Colonic mucosa (tissue), 4 donors: ENCODE measurements around the gene CTSL. TPM values are rescaled to one million over a fixed set of nuclear protein-coding genes. Genes with fewer than 3 reads are reported as not detected.
"Not testable (repeated sequence)": the region's sequence is repeated elsewhere in the genome, so short reads cannot be mapped to it uniquely, and the experiment has no call there.

ENCODE experiments used
- DNase-seq: peaks from one replicate; pipeline ENCODE4 v3.0.0-alpha.2; 2020
- H3K27ac ChIP-seq: fragments of 200-600 bp; one replicate; pipeline ENCODE4 v1.8.0; 2021
- H3K27me3 ChIP-seq: fragments of 200-600 bp; one replicate; pipeline ENCODE4 v1.8.0; 2021
- H3K36me3 ChIP-seq: fragments of 200-600 bp; one replicate; pipeline ENCODE4 v1.8.0; 2021
- H3K4me1 ChIP-seq: fragments of 200-600 bp; one replicate; pipeline ENCODE4 v1.8.0; 2021; ENCODE audit warnings: mild to moderate bottlenecking
- H3K4me3 ChIP-seq: fragments of 200-600 bp; one replicate; pipeline ENCODE4 v1.8.0; 2021
- H3K9ac ChIP-seq, 2 donors: one replicate each; pipeline ENCODE4 v1.7.0; 2013; ENCODE audit warnings: control low read depth in 2 of 2, low read depth in 2 of 2, low read length in 2 of 2
- H3K9me3 ChIP-seq: fragments of 200-600 bp; one replicate; pipeline ENCODE4 v1.8.0; 2021
- intact Hi-C: fragments of 100-400 bp; cut with DNase I; formaldehyde crosslinking; loops from one replicate; pipeline ENCODE4 v1.14.1; 2022
- total RNA-seq, 2 donors: library from RNA; stranded (reverse); fragmentation: NEBNext Ultra II Directional in 1 of 2; extraction: Animal tissue kit (Norgen Biotek cat#: 25700) in 1 of 2; gene quantifications; one replicate each; pipeline ENCODE4 v1.2.1, GENCODE V29; 2021
- TF ChIP-seq, protein P1 (sequence below): fragments of 200-600 bp; IDR thresholded peaks from one replicate; pipeline ENCODE4 v1.8.0; 2022; ENCODE audit warnings: antibody characterized with exemption, mild to moderate bottlenecking
- donor health status: healthy.
- donor health status: DM: no; HTN: no; CAD: no.
- donor health status: DM: no; HTN: no; CAD: no.

The CTSL gene
- total RNA-seq, 2 donors from 2014 or later: 32.1 to 69.9 TPM

DNA sequence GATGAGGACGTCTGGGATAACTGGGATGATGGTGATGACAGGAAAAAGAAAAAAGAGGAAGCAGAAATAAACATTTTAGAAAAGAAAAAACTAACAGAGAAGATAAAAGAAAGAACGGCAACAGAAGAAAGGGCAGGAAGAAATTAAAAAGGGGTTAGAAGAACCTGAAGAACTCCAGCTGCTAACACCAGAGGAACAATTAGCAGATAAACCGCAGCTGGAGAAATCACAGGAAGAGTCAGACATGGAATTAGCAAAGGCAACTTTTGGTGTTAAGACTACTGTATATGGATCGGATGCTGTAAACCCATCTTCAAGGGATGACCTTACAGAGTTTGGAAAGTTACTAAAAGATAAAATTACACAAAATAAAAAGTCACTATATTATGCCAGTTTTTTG is 15.4 kb downstream of the CTSL start:
- H3K27me3 ChIP-seq: no peaks in the 10 kb centered on the region
- no peaks in the 10 kb centered on the region for H3K9me3 ChIP-seq
- no peak overlapping the region for H3K27ac ChIP-seq
- H3K9ac ChIP-seq: no peak overlapping the region
- TF ChIP-seq, protein P1, sequence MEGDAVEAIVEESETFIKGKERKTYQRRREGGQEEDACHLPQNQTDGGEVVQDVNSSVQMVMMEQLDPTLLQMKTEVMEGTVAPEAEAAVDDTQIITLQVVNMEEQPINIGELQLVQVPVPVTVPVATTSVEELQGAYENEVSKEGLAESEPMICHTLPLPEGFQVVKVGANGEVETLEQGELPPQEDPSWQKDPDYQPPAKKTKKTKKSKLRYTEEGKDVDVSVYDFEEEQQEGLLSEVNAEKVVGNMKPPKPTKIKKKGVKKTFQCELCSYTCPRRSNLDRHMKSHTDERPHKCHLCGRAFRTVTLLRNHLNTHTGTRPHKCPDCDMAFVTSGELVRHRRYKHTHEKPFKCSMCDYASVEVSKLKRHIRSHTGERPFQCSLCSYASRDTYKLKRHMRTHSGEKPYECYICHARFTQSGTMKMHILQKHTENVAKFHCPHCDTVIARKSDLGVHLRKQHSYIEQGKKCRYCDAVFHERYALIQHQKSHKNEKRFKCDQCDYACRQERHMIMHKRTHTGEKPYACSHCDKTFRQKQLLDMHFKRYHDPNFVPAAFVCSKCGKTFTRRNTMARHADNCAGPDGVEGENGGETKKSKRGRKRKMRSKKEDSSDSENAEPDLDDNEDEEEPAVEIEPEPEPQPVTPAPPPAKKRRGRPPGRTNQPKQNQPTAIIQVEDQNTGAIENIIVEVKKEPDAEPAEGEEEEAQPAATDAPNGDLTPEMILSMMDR: no peak
- no peak overlapping the region for H3K4me3 ChIP-seq
- H3K4me1 ChIP-seq: no peaks in the 10 kb centered on the region
- intact Hi-C loops: no loop called here
- no peak for DNase-seq
- H3K36me3 ChIP-seq: no peaks in the 10 kb centered on the region

DNA sequence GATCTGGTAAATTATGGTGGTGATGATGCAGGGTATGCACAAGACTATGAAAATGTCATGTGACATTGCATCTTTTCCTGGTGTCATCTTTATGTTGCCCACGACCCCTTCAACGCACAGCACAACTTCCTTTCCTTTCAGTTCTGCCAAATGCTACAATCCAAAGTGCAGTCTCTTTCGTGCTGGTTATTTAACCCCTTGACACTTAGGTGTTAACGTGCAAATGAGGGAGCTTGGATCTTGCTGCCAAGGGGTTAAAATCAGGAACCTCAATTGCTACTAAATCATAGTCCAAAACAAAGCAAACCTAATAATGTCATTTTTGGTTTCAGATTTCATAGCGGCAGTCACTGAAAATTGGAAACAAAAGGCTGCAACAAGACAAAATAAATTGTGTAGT is 16.0 kb downstream of the CTSL start:
- Histone ChIP-seq H3K9me3 (no peaks in the 10 kb centered on the region), H3K36me3 (no peaks in the 10 kb centered on the region), H3K9ac (no peak overlapping the region), H3K27ac (no peak overlapping the region), H3K4me1 (no peaks in the 10 kb centered on the region), H3K27me3 (no peaks in the 10 kb centered on the region), H3K4me3 (no peak overlapping the region)
- intact Hi-C loops: no loop called here
- TF ChIP-seq, protein P1: no peak
- no peak for DNase-seq

DNA sequence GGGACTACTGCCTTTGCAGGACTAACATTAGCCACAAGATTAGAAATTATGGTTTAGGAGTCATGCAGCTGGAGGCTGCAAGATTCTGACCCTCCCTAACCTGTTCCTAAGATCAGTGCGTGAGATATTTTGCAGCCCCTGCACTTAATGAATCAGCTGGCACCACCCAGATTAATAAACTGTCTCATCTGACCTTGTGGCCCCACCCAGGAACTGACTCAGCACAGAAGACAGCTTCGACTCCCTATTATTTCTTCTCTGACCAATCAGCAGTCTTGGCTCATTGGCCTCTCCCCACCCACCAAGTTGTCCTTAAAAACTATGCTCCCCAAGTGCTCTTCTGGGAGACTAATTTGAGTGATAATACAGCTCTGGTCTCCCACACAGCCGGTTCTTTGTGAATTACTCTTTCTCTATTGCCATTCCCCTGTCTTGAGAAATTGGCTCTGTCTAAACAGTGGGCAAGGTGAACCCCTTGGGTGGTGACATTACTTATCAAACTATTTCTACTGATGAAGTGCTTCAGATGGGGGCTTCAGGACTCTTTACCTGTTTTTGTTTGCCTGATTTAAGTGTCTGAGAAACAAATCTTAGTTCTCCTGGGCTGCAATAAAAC is 17.0 kb downstream of the CTSL start:
- Histone ChIP-seq H3K9me3 (no peaks in the 10 kb centered on the region), H3K4me1 (no peaks in the 10 kb centered on the region), H3K4me3 (no peak overlapping the region), H3K27ac (no peak overlapping the region), H3K36me3 (no peaks in the 10 kb centered on the region), H3K27me3 (no peaks in the 10 kb centered on the region), H3K9ac (no peak overlapping the region)
- no peak for DNase-seq
- TF ChIP-seq, protein P1: no peak
- intact Hi-C loops: no loop called here

DNA sequence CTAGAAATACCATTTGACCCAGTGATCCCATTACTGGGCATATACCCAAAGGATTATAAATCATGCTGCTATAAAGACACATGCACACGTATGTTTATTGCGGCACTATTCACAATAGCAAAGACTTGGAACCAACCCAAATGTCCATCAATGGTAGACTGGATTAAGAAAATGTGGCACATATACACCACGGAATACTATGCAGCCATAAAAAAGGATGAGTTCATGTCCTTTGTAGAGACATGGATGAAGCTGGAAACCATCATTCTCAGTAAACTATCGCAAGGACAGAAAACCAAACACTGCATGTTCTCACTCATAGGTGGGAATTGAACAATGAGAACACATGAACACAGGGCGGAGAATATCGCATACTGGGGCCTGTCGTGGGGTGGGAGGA is 18.3 kb downstream of the CTSL start:
- DNase-seq, H3K27me3 ChIP-seq, H3K9me3 ChIP-seq, H3K27ac ChIP-seq, H3K9ac ChIP-seq, H3K4me1 ChIP-seq, H3K36me3 ChIP-seq, intact Hi-C loops, H3K4me3 ChIP-seq: not testable (repeated sequence)

DNA sequence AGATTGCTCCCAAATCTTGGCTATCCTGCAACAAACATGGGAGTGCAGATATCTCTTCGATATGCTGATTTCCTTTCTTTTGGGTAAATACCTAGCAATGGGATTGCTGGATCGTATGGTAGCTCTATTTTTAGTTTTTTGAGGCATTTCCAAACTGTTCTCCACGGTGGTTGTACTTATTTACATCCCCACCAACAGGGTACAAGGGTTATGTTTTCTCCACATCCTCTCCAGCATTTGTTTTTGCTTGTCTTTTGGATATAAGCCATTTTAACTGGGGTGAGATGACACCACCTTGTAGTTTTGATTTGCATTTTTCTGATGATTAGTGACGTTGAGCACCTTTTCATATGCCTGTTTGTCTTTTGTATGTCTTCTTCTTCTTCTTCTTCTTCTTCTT is 20.3 kb downstream of the CTSL start:
- H3K4me1 ChIP-seq: no peaks in the 10 kb centered on the region
- H3K9me3 ChIP-seq: no peaks in the 10 kb centered on the region
- intact Hi-C loops: no loop called here
- H3K27ac ChIP-seq: no peak overlapping the region
- no peak overlapping the region for H3K9ac ChIP-seq
- H3K36me3 ChIP-seq: no peaks in the 10 kb centered on the region
- TF ChIP-seq, protein P1: no peak
- DNase-seq: no peak
- no peak overlapping the region for H3K4me3 ChIP-seq
- H3K27me3 ChIP-seq: no peaks in the 10 kb centered on the region

DNA sequence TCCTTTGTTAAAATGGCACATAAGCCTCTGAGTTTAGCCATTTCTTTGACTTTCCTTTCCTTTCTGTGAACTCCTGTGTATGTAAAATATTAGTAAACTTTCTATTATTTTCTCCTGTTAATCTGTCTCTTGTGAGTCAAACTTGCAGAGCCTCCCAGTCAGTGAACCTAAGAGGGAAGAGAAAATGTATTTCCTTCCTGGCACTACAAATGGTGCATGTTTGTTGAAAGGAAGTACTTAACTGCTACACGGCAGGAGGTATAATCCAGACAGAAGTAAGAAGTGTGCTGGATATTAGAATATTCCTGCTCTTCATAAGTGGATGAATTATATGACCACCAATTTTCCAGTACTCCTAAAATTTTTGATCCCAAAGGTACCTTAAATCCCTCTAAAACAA is 23.0 kb downstream of the CTSL start:
- Histone ChIP-seq H3K36me3 (no peaks in the 10 kb centered on the region), H3K27ac (no peak overlapping the region), H3K4me3 (no peak overlapping the region), H3K9ac (no peak overlapping the region), H3K27me3 (no peaks in the 10 kb centered on the region), H3K9me3 (no peaks in the 10 kb centered on the region), H3K4me1 (no peaks in the 10 kb centered on the region)
- intact Hi-C loops: no loop called here
- TF ChIP-seq, protein P1: no peak
- no peak for DNase-seq
